SK-N-SH (cell line): Measurements from ENCODE around the gene FLVCR1. TPM values are rescaled to one million over a fixed set of nuclear protein-coding genes. Genes with fewer than 3 reads are reported as not detected.
A peak's percentile ranks its signal among the peaks of the same experiment; 100 is the strongest.

Experiments
- CTCF ChIA-PET: fragments of 300-600, 350-600 bp; formaldehyde crosslinking; extraction: SDS; loops from one replicate; lab custom pipeline; 2021; lab: Yijun Ruan, JAX
- POLR2A ChIA-PET: fragments of 350-600 bp; sonication (Branson Sonifier 250); formaldehyde crosslinking; extraction: SDS; loops from one replicate; lab custom pipeline; 2020; ENCODE audit warnings: antibody characterized with exemption, inconsistent platforms; lab: Yijun Ruan, JAX
- DNase-seq: peaks from one replicate; pipeline ENCODE4 v3.0.0; 2012
- H2AFZ ChIP-seq: fragments of 200-600 bp; sonication (generic); 2 replicates; pipeline ENCODE4 v1.8.1; 2016; ENCODE audit warnings: antibody characterized with exemption, mild to moderate bottlenecking, low read depth
- H3F3A ChIP-seq: fragments of 200-600 bp; sonication (generic); replicated peaks from 2 replicates; pipeline ENCODE3; 2016; ENCODE audit warnings: antibody characterized with exemption, mild to moderate bottlenecking; ENCODE audit not compliant: insufficient read depth
- H3K27ac ChIP-seq, 2 experiments: fragments of 200-500 bp in 1 of 2; fragments of 200-600 bp in 1 of 2; sonication (Bioruptor generic) in 1 of 2; sonication (generic), shearing (Covaris generic) in 1 of 2; 2 replicates each; pipeline versions ENCODE4 v1.5.1 to v1.6.1; 2014 to 2016; ENCODE audit warnings: low read depth in 2 of 2, inconsistent platforms in 1 of 2, low read length in 1 of 2, mild to moderate bottlenecking in 1 of 2, mixed read lengths in 1 of 2
- H3K27me3 ChIP-seq: fragments of 200-600 bp; sonication (generic), shearing (Covaris generic); 2 replicates; pipeline ENCODE4 v1.6.1; 2016; ENCODE audit warnings: mixed run types; ENCODE audit not compliant: insufficient read depth
- H3K36me3 ChIP-seq, 2 experiments: fragments of 200-500 bp in 1 of 2; fragments of 200-600 bp in 1 of 2; sonication (Bioruptor generic) in 1 of 2; sonication (generic) in 1 of 2; replicated peaks in 1 of 2; 2 replicates each; pipeline versions ENCODE3 to v1.5.1; 2014 to 2016; ENCODE audit warnings: low read length in 1 of 2, mild to moderate bottlenecking in 1 of 2; ENCODE audit not compliant: insufficient read depth in 2 of 2, control insufficient read depth in 1 of 2
- H3K4me1 ChIP-seq, 2 experiments: fragments of 200-500 bp in 1 of 2; fragments of 200-600 bp in 1 of 2; sonication (Bioruptor generic) in 1 of 2; sonication (generic), shearing (Covaris generic) in 1 of 2; 2 replicates each; pipeline versions ENCODE4 v1.5.1 to v1.6.1; 2014 to 2016; ENCODE audit warnings: low read depth in 1 of 2, low read length in 1 of 2, mixed run types in 1 of 2; ENCODE audit not compliant: insufficient read depth in 2 of 2, control insufficient read depth in 1 of 2
- H3K4me2 ChIP-seq: fragments of 200-600 bp; sonication (generic), shearing (Covaris generic); 2 replicates; pipeline ENCODE4 v1.6.1; 2017; ENCODE audit warnings: mixed run types
- H3K4me3 ChIP-seq, 2 experiments: fragments of 200-500 bp in 1 of 2; fragments of 200-600 bp in 1 of 2; sonication (Bioruptor generic) in 1 of 2; sonication (generic), shearing (Covaris generic) in 1 of 2; 2 replicates each; pipeline versions ENCODE4 v1.5.1 to v1.8.1; 2014 to 2016; ENCODE audit warnings: low read depth in 2 of 2, inconsistent platforms in 1 of 2, low read length in 1 of 2, mild to moderate bottlenecking in 1 of 2, mixed read lengths in 1 of 2, moderate library complexity in 1 of 2
- H3K79me2 ChIP-seq: fragments of 200-600 bp; sonication (generic); 2 replicates; pipeline ENCODE4 v1.8.1; 2017; ENCODE audit warnings: mild to moderate bottlenecking; ENCODE audit not compliant: insufficient read depth
- H3K9ac ChIP-seq: fragments of 200-600 bp; sonication (generic); 2 replicates; pipeline ENCODE4 v1.6.1; 2017; ENCODE audit warnings: mixed run types
- H3K9me2 ChIP-seq: fragments of 200-600 bp; sonication (generic); 2 replicates; pipeline ENCODE4 v1.6.1; 2017; ENCODE audit warnings: mixed run types
- H3K9me3 ChIP-seq: fragments of 200-600 bp; sonication (generic); 2 replicates; pipeline ENCODE4 v1.6.1; 2017; ENCODE audit warnings: mixed run types, mild to moderate bottlenecking, moderate library complexity
- H4K20me1 ChIP-seq: fragments of 200-600 bp; sonication (generic); 2 replicates; pipeline ENCODE4 v1.6.1; 2017; ENCODE audit warnings: mild to moderate bottlenecking, mixed run types; ENCODE audit not compliant: insufficient read depth
- CTCF ChIP-seq: fragments of 200-600 bp; sonication (generic); IDR thresholded peaks from 2 replicates; pipeline ENCODE4 v1.6.1; 2017; ENCODE audit warnings: antibody characterized with exemption, mild to moderate bottlenecking, moderate library complexity
- EP300 ChIP-seq, 2 experiments: IDR thresholded peaks; 2 replicates each; pipeline versions ENCODE4 v1.4.0 to v1.6.1; 2012; ENCODE audit warnings: borderline replicate concordance in 1 of 2, low read depth in 1 of 2, low read length in 1 of 2
- EZH2phosphoT487 ChIP-seq: fragments of 200-600 bp; sonication (generic); IDR thresholded peaks from 2 replicates; pipeline ENCODE4 v1.6.1; 2017; ENCODE audit warnings: low read depth, mixed run types, mild to moderate bottlenecking, antibody characterized with exemption, moderate library complexity, borderline replicate concordance
- FOSL2 ChIP-seq: IDR thresholded peaks from 2 replicates; pipeline ENCODE4 v1.4.0; 2012; ENCODE audit warnings: low read depth, mild to moderate bottlenecking, moderate library complexity, borderline replicate concordance
- FOXJ3 ChIP-seq: sonication (generic); formaldehyde crosslinking; IDR thresholded peaks from 2 replicates; pipeline ENCODE4 v1.5.1; 2020; ENCODE audit warnings: mild to moderate bottlenecking, missing genetic modification reagents
- MEF2A ChIP-seq: IDR thresholded peaks from 2 replicates; pipeline ENCODE4 v1.4.0; 2012; ENCODE audit warnings: low read depth, borderline replicate concordance
- MXI1 ChIP-seq: IDR thresholded peaks from 2 replicates; pipeline ENCODE4 v1.6.1; 2012; ENCODE audit warnings: mild to moderate bottlenecking, low read depth, low read length, improper control_type of control experiment
- NFIC ChIP-seq: IDR thresholded peaks from 2 replicates; pipeline ENCODE4 v1.4.0; 2012; ENCODE audit warnings: borderline replicate concordance
- RAD21 ChIP-seq: IDR thresholded peaks from 2 replicates; pipeline ENCODE4 v1.6.1; 2012; ENCODE audit warnings: mild to moderate bottlenecking, low read length
- SMC3 ChIP-seq: IDR thresholded peaks from 2 replicates; pipeline ENCODE4 v1.6.1; 2012; ENCODE audit warnings: low read depth, low read length, improper control_type of control experiment
- YY1 ChIP-seq: IDR thresholded peaks from 2 replicates; pipeline ENCODE4 v1.4.0; 2012; ENCODE audit warnings: low read depth, mild to moderate bottlenecking
- WGBS: methylation state at CpG from one replicate; pipeline ENCODE4 v1.1.6; 2017; ENCODE audit warnings: low lambda C conversion rate; 5-methylcytosine and 5-hydroxymethylcytosine counted together
- polyA plus RNA-seq, 3 experiments: library from polyadenylated mRNA; depleted of rRNA; stranded (reverse); fragments of >200 nt; gene quantifications; 2 replicates each; pipeline ENCODE4 v1.2.3, GENCODE V29; 2012
- TF ChIP-seq, protein P1 (sequence below): IDR thresholded peaks from 2 replicates; pipeline ENCODE4 v1.4.0; 2012; ENCODE audit warnings: low read depth, borderline replicate concordance
- TF ChIP-seq, protein P2 (sequence below): fragments of 150-350 bp; IDR thresholded peaks from 2 replicates; pipeline ENCODE4 v1.6.1; 2017; ENCODE audit warnings: antibody characterized with exemption, low read length, low read depth, borderline replicate concordance
- TF ChIP-seq, protein P3 (sequence below): fragments of 150-350 bp; IDR thresholded peaks from 2 replicates; pipeline ENCODE4 v1.6.1; 2016; ENCODE audit warnings: mild to moderate bottlenecking, low read depth, low read length

The FLVCR1 gene
- polyA plus RNA-seq, 1 of the 3 experiments (the other 2 are of a cell fraction), result 1.7 TPM

DNA sequence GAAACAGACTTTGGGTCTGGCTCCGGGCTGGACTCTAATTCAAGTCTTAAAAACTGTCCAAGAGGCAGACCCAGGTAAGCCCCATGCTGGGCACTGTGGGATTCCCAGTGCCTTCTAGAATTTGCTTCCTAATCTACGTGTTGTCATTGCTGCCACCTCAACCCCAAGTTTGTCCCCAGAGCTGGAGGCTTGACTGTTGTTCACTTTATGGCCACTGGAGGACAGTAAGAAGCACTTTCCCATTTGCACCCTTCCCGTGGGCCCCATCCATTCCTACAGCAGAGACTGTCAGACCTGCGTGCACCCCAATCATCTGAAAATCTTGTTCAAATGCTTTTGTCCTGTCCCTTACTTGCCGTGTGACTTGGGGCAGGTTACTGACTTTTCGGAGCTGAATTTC, 62.8 kb downstream of the FLVCR1 start:
- DNase-seq, result no peak
- TF ChIP-seq, protein P1, sequence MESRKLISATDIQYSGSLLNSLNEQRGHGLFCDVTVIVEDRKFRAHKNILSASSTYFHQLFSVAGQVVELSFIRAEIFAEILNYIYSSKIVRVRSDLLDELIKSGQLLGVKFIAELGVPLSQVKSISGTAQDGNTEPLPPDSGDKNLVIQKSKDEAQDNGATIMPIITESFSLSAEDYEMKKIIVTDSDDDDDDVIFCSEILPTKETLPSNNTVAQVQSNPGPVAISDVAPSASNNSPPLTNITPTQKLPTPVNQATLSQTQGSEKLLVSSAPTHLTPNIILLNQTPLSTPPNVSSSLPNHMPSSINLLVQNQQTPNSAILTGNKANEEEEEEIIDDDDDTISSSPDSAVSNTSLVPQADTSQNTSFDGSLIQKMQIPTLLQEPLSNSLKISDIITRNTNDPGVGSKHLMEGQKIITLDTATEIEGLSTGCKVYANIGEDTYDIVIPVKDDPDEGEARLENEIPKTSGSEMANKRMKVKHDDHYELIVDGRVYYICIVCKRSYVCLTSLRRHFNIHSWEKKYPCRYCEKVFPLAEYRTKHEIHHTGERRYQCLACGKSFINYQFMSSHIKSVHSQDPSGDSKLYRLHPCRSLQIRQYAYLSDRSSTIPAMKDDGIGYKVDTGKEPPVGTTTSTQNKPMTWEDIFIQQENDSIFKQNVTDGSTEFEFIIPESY, result no peak
- TF ChIP-seq SMC3 (peak; percentile 28; the same call in 1 of the 2 replicates), CTCF (peak; percentile 36)
- no peaks in the 10 kb centered on the region for H3K79me2 ChIP-seq
- H4K20me1 ChIP-seq, result no peaks in the 10 kb centered on the region
- H3K9ac ChIP-seq, result no peak overlapping the region
- H2AFZ ChIP-seq, result no peak overlapping the region
- H3K36me3 ChIP-seq, result no peaks in the 10 kb centered on the region
- no peak overlapping the region for H3K4me2 ChIP-seq
- no peaks in the 10 kb centered on the region for H3F3A ChIP-seq
- H3K9me3 ChIP-seq, result no peaks in the 10 kb centered on the region
- H3K9me2 ChIP-seq, result no peaks in the 10 kb centered on the region
- ChIA-PET CTCF (interaction anchor here (0.7 to 0.9 kb wide), 3 partner anchors 27 to 76 kb away, joined by 3 read pairs; no protein-coding TSS in a partner anchor), POLR2A (no interaction called here)
- 56% methylated on average over 6 of the region's 6 CpGs for WGBS
- no peak overlapping the region for H3K4me3 ChIP-seq
- H3K27me3 ChIP-seq, result no peaks in the 10 kb centered on the region
- no peaks in the 10 kb centered on the region for H3K4me1 ChIP-seq
- H3K27ac ChIP-seq, result no peak overlapping the region

GRCh38 chr1:212922016-212922415, 63.9 kb downstream of the FLVCR1 start:
- DNase-seq, result no peak
- Histone ChIP-seq H3K4me1 (no peaks in the 10 kb centered on the region), H3K9me3 (no peaks in the 10 kb centered on the region), H3K27me3 (no peaks in the 10 kb centered on the region), H3K4me2 (no peak overlapping the region), H3K36me3 (no peaks in the 10 kb centered on the region), H3F3A (no peaks in the 10 kb centered on the region), H2AFZ (no peak overlapping the region), H3K79me2 (no peaks in the 10 kb centered on the region), H3K9ac (no peak overlapping the region), H4K20me1 (no peaks in the 10 kb centered on the region), H3K4me3 (no peak overlapping the region), H3K9me2 (no peaks in the 10 kb centered on the region), H3K27ac (no peak overlapping the region)
- ChIA-PET POLR2A (no interaction called here), CTCF (interaction anchor here (0.9 to 1.3 kb wide), 2 partner anchors 17 to 26 kb away, joined by 3 read pairs; no protein-coding TSS in a partner anchor)
- TF ChIP-seq FOSL2 (no peak), EZH2phosphoT487 (no peak), EP300 (IDR thresholded peaks at IDR 0.05; ENCODE audit: borderline replicate concordance in 1 of 2, low read depth in 1 of 2, low read length in 1 of 2) (no peak), RAD21 (no peak), MEF2A (no peak), NFIC (no peak), SMC3 (no peak), YY1 (no peak), FOXJ3 (CRISPR knock-in tag) (no peak), MXI1 (no peak)
- TF ChIP-seq, protein P1, result no peak
- TF ChIP-seq, protein P2, sequence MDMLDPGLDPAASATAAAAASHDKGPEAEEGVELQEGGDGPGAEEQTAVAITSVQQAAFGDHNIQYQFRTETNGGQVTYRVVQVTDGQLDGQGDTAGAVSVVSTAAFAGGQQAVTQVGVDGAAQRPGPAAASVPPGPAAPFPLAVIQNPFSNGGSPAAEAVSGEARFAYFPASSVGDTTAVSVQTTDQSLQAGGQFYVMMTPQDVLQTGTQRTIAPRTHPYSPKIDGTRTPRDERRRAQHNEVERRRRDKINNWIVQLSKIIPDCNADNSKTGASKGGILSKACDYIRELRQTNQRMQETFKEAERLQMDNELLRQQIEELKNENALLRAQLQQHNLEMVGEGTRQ, result no peak
- TF ChIP-seq, protein P3, sequence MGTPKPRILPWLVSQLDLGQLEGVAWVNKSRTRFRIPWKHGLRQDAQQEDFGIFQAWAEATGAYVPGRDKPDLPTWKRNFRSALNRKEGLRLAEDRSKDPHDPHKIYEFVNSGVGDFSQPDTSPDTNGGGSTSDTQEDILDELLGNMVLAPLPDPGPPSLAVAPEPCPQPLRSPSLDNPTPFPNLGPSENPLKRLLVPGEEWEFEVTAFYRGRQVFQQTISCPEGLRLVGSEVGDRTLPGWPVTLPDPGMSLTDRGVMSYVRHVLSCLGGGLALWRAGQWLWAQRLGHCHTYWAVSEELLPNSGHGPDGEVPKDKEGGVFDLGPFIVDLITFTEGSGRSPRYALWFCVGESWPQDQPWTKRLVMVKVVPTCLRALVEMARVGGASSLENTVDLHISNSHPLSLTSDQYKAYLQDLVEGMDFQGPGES, result no peak
- WGBS, result 63% methylated on average over 5 of the region's 5 CpGs
